A673 (cell line): ENCODE measurements around the gene KRTAP9-4.

ENCODE experiments used
- EZH2 ChIP-seq: fragments of 200-600 bp; sonication (generic); IDR thresholded peaks from 2 replicates; pipeline ENCODE4 v1.6.1; 2017; ENCODE audit warnings: borderline replicate concordance, low read depth, mild to moderate bottlenecking, mixed read lengths, antibody characterized with exemption, low read length; ENCODE audit not compliant: poor library complexity, severe bottlenecking
- TF ChIP-seq, protein P1 (sequence below): fragments of 300-800, 200-600 bp; sonication (generic); conservative IDR thresholded peaks from 2 replicates; pipeline ENCODE4 v1.5.1; 2017; ENCODE audit warnings: low read depth, mild to moderate bottlenecking, antibody characterized with exemption, low read length, moderate library complexity, mixed read lengths

DNA sequence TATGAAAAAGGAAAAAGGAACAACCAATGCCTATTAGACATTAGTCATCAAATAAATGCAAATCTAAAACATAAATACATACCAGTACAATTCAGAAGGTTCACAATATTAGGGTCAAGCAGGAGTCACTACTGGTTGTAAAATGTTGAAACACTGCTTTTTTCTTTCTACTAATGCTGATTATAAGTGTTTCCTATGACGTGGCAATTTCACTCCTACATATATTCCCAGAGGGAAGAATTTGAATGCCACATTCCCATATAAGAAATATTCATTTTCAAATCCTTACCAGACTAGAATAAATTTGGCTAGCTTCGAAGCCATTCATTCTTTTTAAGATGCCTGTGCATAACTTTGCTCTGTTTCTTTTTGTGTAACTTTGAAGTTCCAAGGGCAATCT, 25.7 kb upstream of the KRTAP9-4 start:
- TF ChIP-seq, protein P1, sequence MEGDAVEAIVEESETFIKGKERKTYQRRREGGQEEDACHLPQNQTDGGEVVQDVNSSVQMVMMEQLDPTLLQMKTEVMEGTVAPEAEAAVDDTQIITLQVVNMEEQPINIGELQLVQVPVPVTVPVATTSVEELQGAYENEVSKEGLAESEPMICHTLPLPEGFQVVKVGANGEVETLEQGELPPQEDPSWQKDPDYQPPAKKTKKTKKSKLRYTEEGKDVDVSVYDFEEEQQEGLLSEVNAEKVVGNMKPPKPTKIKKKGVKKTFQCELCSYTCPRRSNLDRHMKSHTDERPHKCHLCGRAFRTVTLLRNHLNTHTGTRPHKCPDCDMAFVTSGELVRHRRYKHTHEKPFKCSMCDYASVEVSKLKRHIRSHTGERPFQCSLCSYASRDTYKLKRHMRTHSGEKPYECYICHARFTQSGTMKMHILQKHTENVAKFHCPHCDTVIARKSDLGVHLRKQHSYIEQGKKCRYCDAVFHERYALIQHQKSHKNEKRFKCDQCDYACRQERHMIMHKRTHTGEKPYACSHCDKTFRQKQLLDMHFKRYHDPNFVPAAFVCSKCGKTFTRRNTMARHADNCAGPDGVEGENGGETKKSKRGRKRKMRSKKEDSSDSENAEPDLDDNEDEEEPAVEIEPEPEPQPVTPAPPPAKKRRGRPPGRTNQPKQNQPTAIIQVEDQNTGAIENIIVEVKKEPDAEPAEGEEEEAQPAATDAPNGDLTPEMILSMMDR = no peak
- no peak for TF ChIP-seq EZH2
